Neuron (in vitro differentiated cells): ENCODE data around the gene EP400.

ENCODE experiments used
- H2AFZ ChIP-seq: one replicate; pipeline ENCODE4 v1.6.1; 2013; ENCODE audit warnings: low read depth, mild to moderate bottlenecking, inconsistent platforms, low read length, moderate library complexity
- H3K27me3 ChIP-seq: one replicate; pipeline ENCODE4 v1.6.1; 2013; ENCODE audit warnings: low read length; ENCODE audit not compliant: insufficient read depth
- H3K36me3 ChIP-seq: one replicate; pipeline ENCODE4 v1.6.1; 2013; ENCODE audit warnings: low read length; ENCODE audit not compliant: insufficient read depth
- H3K4me1 ChIP-seq: one replicate; pipeline ENCODE4 v1.6.1; 2013; ENCODE audit warnings: low read length; ENCODE audit not compliant: insufficient read depth
- H3K4me3 ChIP-seq: 2 replicates; pipeline ENCODE4 v1.5.1; 2013; ENCODE audit warnings: mild to moderate bottlenecking, low read length, moderate library complexity
- H3K9me3 ChIP-seq: one replicate; pipeline ENCODE4 v1.6.1; 2013; ENCODE audit warnings: low read length

Gene EP400

GRCh38 chr12:132021031-132021871 is 71.5 kb downstream of the EP400 start:
- Histone ChIP-seq H3K4me3 (no peak overlapping the region), H3K9me3 (no peaks in the 10 kb centered on the region), H3K27me3 (no peaks in the 10 kb centered on the region), H2AFZ (no peak overlapping the region), H3K4me1 (no peaks in the 10 kb centered on the region), H3K36me3 (peaks cover 81% of the 10 kb centered on the region)

DNA sequence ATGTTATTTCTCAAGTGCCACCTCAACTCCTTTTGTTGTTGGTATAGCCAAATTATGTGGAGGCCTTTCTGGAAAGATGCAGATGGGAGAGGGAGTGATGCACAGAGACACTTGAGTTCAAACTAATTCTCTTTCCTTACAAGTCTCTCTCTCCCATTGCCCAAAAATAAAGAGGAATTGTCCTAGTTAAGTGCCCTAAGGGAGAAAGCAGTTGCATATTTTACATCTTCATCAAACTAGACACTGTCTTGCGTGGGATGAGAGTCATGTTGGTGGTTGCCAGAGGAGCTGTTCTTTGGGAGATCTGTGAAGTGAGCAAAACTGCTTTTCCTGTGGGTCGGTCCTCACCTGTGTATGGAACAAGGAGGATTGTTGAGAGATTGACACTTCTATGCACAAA is 72.2 kb downstream of the EP400 start:
- no peaks in the 10 kb centered on the region for H3K9me3 ChIP-seq
- no peaks in the 10 kb centered on the region for H3K4me1 ChIP-seq
- H3K36me3 ChIP-seq: peaks cover 83% of the 10 kb centered on the region
- H3K27me3 ChIP-seq: no peaks in the 10 kb centered on the region
- H3K4me3 ChIP-seq: no peak overlapping the region
- H2AFZ ChIP-seq: no peak overlapping the region

DNA sequence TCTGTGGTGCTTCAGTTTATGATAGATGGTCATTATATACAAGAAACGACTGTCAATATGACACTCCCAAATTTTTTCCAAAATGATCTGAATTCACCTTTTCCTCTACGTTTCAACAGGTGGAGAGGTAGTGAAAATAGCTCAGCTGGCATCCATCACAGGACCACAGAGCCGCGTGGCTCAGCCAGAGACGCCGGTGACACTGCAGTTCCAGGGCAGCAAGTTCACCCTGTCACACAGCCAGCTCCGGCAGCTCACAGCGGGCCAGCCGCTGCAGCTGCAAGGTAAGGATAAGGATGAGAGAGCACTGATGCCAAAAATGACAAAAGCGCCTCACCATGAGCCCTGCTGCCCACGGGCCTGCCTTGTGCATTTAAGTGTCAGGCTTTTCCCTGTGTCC is 73.9 kb downstream of the EP400 start:
- Histone ChIP-seq H2AFZ (no peak overlapping the region), H3K4me3 (no peak overlapping the region), H3K36me3 (peaks cover 82% of the 10 kb centered on the region), H3K9me3 (no peaks in the 10 kb centered on the region), H3K4me1 (no peaks in the 10 kb centered on the region), H3K27me3 (no peaks in the 10 kb centered on the region)

- H3K27me3 ChIP-seq: no peaks in the 10 kb centered on the region
- no peak overlapping the region for H3K4me3 ChIP-seq
- no peaks in the 10 kb centered on the region for H3K9me3 ChIP-seq
- no peaks in the 10 kb centered on the region for H3K4me1 ChIP-seq
- H2AFZ ChIP-seq: no peak overlapping the region
- H3K36me3 ChIP-seq: peaks cover 82% of the 10 kb centered on the region
Measured at GRCh38 chr12:132024758-132025157, 75.0 kb downstream of the EP400 start.

DNA sequence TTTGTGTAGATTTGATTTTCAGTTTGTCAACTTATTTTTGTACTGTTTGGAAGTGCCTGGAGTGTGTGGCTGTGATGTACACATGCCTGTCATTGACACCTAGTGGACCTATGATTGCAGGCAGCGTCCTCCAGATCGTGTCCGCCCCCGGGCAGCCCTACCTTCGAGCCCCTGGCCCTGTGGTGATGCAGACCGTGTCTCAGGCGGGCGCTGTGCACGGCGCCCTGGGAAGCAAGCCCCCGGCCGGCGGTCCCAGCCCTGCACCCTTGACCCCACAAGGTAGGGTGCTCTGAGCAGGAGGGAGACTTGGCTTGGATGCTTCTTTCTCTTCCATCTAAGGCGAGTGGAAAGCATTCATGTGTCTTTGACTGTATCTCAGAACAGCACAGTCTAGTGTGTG is 75.8 kb downstream of the EP400 start:
- H2AFZ ChIP-seq: no peak overlapping the region
- H3K4me1 ChIP-seq: no peaks in the 10 kb centered on the region
- H3K27me3 ChIP-seq: no peaks in the 10 kb centered on the region
- H3K4me3 ChIP-seq: no peak overlapping the region
- H3K9me3 ChIP-seq: no peaks in the 10 kb centered on the region
- peaks cover 82% of the 10 kb centered on the region for H3K36me3 ChIP-seq

- Histone ChIP-seq H3K4me1 (no peaks in the 10 kb centered on the region), H3K9me3 (no peaks in the 10 kb centered on the region), H3K27me3 (no peaks in the 10 kb centered on the region), H3K36me3 (peaks cover 88% of the 10 kb centered on the region), H3K4me3 (no peak overlapping the region), H2AFZ (no peak overlapping the region)
Measured at GRCh38 chr12:132026061-132026795, 76.5 kb downstream of the EP400 start.

DNA sequence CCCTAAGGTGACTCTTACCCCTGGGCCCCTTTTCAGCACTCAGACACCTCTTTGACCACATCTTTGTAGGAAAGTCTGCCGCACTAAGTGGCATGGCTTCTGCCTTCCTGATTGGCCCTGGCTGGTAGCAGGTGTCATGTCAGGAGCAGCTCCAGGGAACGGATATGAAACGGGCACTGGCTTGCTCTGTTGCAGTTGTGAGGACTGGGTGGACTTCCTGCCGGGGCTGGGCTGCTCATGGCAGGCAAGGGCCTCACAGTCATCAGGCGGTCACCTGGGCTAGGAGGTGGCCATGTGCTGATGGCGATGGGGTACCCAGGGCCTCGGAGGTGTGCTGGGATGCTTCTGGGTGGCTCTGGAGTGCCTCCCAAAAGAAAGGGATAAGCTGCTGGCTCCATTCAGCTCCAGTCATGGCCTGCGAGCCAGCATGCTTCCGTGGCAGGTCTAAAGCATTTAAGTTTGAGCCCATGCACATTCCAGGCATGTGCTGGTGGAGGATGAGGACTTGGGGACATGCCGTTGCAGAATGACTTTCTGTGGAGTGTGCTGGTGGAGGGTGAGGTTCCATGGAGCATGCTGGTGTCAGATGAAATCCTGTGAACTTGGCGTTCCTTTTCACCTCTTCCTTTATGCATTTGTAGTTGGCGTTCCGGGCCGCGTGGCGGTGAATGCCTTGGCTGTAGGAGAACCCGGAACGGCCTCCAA is 77.2 kb downstream of the EP400 start:
- H3K4me1 ChIP-seq: no peaks in the 10 kb centered on the region

DNA sequence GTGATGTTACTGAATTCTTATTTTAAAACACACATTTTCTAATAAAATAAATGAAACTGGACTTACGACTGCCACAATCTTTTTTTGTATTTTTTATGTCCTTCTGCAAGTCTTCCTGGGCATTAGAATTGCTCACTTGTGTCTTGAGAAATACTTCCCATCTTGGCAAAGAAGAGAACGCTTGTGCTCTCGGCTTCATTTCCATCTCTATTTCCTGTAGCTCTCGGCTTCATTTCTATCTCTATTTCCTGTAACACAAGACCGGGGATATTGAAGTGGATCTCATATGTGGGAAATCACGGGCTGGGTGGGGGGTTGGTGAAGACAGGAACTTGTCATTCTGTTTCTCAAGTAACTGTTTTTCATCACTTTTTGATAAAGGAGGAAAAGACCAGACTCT is 77.9 kb downstream of the EP400 start:
- peaks cover 89% of the 10 kb centered on the region for H3K36me3 ChIP-seq

More for the DNA sequence above, 77.2 kb downstream of the EP400 start:
- H3K36me3 ChIP-seq: peaks cover 87% of the 10 kb centered on the region
- no peaks in the 10 kb centered on the region for H3K27me3 ChIP-seq
- H3K4me3 ChIP-seq: no peak overlapping the region
- no peaks in the 10 kb centered on the region for H3K9me3 ChIP-seq
- no peak overlapping the region for H2AFZ ChIP-seq

DNA sequence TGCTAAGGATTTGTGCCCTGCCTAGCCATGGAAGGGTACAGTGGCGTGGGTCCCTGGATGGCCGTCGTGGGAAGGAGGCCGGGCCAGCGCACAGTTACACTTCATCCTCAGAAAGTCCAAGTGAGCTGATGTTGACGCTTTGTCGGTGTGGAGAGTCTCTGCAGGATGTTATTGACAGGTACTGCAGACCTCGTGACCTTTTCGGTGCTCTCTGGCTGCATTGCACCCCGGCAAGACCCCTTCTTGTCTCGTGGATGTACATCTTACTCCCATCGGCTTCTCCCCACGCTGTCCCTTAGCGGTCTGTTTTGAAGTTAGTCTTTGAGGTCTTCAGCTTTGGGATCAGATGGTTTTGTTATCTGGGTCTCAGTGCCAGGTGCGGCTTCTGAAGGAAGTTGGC is 78.4 kb downstream of the EP400 start:
- H3K27me3 ChIP-seq: no peaks in the 10 kb centered on the region
- H2AFZ ChIP-seq: no peak overlapping the region
- no peaks in the 10 kb centered on the region for H3K9me3 ChIP-seq
- no peak overlapping the region for H3K4me3 ChIP-seq
- no peaks in the 10 kb centered on the region for H3K4me1 ChIP-seq
- peaks cover 89% of the 10 kb centered on the region for H3K36me3 ChIP-seq

More for the DNA sequence above, 77.9 kb downstream of the EP400 start:
- no peak overlapping the region for H3K4me3 ChIP-seq
- no peaks in the 10 kb centered on the region for H3K4me1 ChIP-seq
- H3K9me3 ChIP-seq: no peaks in the 10 kb centered on the region
- H3K27me3 ChIP-seq: no peaks in the 10 kb centered on the region
- H2AFZ ChIP-seq: no peak overlapping the region

DNA sequence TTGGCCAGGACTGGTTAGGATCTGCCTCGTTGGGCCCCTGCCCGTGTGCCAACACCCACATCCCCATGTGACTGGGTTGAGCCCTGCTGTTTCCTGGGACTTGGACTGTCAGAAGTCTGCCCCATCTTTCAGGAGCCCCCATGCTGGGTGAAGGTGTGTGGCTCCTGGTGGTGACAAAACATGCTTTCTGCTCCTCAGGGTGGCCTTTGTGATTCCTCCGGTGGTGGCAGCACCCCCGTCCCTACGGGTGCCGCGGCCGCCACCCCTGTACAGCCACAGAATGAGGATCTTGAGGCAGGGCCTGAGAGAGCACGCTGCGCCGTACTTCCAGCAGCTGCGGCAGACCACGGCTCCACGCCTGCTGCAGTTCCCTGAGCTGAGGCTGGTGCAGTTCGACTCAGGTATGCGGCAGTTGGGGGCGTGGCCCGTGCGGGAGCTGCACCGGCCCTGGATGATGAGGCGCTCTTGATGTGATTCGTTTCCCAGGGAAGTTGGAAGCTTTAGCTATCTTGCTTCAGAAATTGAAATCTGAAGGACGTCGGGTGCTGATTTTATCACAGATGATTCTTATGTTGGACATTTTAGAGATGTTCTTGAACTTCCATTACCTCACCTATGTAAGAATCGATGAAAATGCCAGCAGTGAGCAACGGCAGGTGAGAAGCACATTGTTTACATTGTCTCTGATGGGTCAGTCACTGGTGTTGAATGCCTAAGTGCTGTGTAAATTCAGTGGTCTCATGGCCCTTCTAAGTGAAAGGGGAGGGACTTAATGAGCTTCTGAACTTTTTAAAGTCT is 80.0 kb downstream of the EP400 start:
- H3K9me3 ChIP-seq: no peaks in the 10 kb centered on the region
- H3K27me3 ChIP-seq: no peaks in the 10 kb centered on the region
- no peak overlapping the region for H2AFZ ChIP-seq
- no peaks in the 10 kb centered on the region for H3K4me1 ChIP-seq
- H3K36me3 ChIP-seq: peaks cover 90% of the 10 kb centered on the region
- no peak overlapping the region for H3K4me3 ChIP-seq

DNA sequence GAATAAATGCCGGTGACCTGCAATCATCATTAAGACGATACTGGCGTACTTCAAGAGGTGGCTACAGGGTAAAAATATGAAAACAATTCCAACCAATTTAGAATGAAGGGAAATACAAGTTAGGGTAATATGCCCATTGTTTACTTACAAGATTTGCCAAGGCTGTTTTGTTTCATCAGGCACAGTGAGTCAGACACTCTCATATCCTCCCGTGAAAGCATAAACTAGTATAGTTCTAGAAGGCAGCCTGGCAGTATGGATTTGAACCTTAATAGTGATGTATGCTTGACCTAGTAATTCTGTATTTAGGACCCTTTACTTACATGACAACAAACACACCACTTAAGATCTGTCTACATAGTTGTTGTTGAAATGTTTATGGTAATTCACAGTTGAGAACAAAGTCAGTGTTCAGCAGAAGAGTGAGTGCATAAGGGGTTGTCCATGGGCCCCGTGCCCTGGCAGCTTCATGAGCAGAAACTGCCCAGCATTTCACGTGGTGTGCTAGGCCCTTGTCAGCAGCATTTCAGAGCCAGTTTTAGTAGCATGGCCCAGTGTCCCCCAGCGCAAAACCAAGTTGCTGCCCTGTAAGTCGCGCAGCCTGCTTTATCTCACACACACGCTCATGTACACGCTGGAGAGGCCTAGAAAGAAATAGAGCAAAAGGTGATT is 80.8 kb downstream of the EP400 start:
- H2AFZ ChIP-seq: no peak overlapping the region
- H3K4me1 ChIP-seq: no peaks in the 10 kb centered on the region
- peaks cover 90% of the 10 kb centered on the region for H3K36me3 ChIP-seq

GRCh38 chr12:132033627-132034026 is 83.9 kb downstream of the EP400 start:
- peaks cover 91% of the 10 kb centered on the region for H3K36me3 ChIP-seq
- no peaks in the 10 kb centered on the region for H3K4me1 ChIP-seq
- no peaks in the 10 kb centered on the region for H3K9me3 ChIP-seq
- no peaks in the 10 kb centered on the region for H3K27me3 ChIP-seq
- no peak overlapping the region for H2AFZ ChIP-seq
- no peak overlapping the region for H3K4me3 ChIP-seq

More for the DNA sequence above, 80.8 kb downstream of the EP400 start:
- H3K27me3 ChIP-seq: no peaks in the 10 kb centered on the region
- no peak overlapping the region for H3K4me3 ChIP-seq
- no peaks in the 10 kb centered on the region for H3K9me3 ChIP-seq
